Measurements from ENCODE around the gene PDIA6.
"Not testable (repeated sequence)": the region's sequence is repeated elsewhere in the genome, so short reads cannot be mapped to it uniquely, and the experiment has no call there.

- TF ChIP-seq CTCF, POLR2A (IDR thresholded peaks at IDR 0.05): not testable (repeated sequence)
These were observed 866 bp upstream of the PDIA6 start for GRCh38 chr2:10813163-10814138.
